ENCODE data around the gene BMPR1A. TPM values are rescaled to one million over a fixed set of nuclear protein-coding genes. Genes with fewer than 3 reads are reported as not detected.

The BMPR1A gene
- total RNA-seq, 2 experiments from 2014 or later = 8.9 to 11.7 TPM

DNA sequence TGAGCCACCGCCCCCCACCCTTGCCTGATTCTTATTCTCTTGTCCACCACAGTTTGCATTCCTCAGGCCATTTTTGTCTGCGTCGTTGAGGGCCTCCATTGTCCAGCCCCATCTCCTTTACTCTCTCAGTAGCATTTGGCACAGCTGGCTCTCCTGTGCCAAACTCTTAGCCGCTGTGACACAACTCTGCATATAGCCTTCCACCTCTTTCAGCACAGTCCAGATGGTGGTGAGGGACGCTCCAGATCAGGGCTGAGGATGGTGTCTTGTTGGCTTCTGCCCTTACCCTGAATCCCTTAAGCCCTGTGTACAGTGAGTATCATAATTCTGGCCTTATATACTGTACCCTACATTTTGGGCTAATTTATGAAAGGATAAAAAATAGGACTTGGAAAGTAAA is 45.6 kb downstream of the BMPR1A start:
- Mint-ChIP-seq H3K9me3 (no peaks in the 10 kb centered on the region), H3K27ac (no peak overlapping the region), H3K27me3 (no peaks in the 10 kb centered on the region), H3K36me3 (ENCODE audit: low read depth) (no peaks in the 10 kb centered on the region), H3K4me3 (no peak overlapping the region), H3K4me1 (peaks cover 14% of the 10 kb centered on the region)
- DNase-seq = no peak
- CTCF ChIA-PET = no interaction called here
- POLR2A ChIA-PET = no interaction called here

DNA sequence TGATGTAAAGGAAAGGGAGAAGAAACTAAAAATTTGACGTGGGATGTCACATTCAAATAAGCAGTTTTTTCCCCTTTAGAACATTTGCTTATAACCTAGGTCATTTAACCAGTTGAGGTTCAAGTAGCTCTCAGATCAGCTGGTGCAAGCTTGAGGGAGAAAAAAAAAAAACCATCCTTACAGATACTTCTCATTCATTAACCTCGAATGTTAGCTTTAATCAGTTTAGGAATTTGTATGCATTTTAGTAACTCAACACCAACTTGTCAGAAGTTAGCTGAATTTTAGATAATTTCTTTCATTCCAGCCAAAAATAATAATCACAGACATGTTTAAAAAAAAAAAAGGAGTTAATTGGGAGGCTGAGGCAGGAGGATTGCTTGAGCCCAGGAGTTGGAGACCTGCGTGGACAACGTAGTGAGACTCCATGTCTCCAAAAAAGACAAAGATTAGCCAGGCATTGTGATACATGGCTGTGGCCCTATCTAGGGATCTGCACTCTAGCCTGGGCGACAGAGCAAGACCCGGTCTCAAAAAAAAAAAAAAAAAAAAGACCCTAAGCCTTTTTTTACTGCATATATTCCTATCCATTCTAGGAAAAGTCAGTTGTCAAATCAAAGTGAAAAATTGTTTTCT is 46.2 kb downstream of the BMPR1A start:
- Mint-ChIP-seq H3K4me3 (no peak overlapping the region), H3K36me3 (ENCODE audit: low read depth) (no peaks in the 10 kb centered on the region), H3K27me3 (no peaks in the 10 kb centered on the region), H3K9me3 (no peaks in the 10 kb centered on the region), H3K4me1 (peaks cover 14% of the 10 kb centered on the region), H3K27ac (no peak overlapping the region)
- DNase-seq = no peak
- ChIA-PET POLR2A (no interaction called here), CTCF (interaction anchor here (0.6 kb wide), 2 partner anchors 19 to 110 kb away, joined by 3 read pairs; no protein-coding TSS in a partner anchor)

DNA sequence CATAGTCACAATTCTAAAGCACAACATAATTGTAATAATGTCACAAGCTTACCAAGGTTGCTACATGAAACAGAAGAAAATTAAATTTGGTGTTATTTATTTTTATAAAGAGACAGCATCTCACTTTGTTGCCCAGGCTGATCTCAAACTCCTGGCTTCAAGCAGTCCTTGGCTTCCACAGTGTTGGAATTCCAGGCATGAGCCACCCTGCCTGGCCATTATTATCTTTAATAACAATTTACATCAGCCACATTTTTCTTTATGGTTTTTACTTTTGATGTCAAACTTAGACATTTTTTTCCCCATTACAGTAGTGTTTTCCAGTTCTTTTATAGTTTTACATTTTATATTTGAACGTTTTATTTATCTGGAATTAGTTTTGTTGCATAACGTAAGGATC is 46.7 kb downstream of the BMPR1A start:
- no peaks in the 10 kb centered on the region for H3K36me3 Mint-ChIP-seq (ENCODE audit: low read depth)
- peaks cover 14% of the 10 kb centered on the region for H3K4me1 Mint-ChIP-seq
- no peaks in the 10 kb centered on the region for H3K27me3 Mint-ChIP-seq
- ChIA-PET CTCF (interaction anchor here (0.6 kb wide), 2 partner anchors 19 to 111 kb away, joined by 3 read pairs; no protein-coding TSS in a partner anchor), POLR2A (no interaction called here)
- DNase-seq = no peak
- H3K4me3 Mint-ChIP-seq = no peak overlapping the region
- no peaks in the 10 kb centered on the region for H3K9me3 Mint-ChIP-seq
- H3K27ac Mint-ChIP-seq = no peak overlapping the region

DNA sequence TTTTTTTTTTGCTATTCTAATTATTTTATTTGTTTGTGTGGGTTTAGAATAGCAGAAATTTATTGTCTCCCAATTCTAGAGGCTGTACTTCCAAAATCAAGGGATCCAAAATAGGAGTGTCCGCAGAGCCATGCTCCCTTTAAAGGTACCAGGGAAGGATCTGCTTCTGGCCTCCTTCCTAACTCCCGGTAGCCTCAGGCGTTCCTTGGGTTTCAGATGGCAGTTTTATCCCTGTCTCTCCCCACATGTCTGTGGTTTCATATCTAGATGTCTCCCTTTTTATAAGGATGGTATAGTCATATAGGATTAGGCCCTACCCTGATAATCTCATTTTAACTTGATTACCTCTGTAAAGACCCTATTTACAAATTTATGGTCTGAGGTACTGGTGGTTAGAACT is 48.4 kb downstream of the BMPR1A start:
- Mint-ChIP-seq H3K9me3 (no peaks in the 10 kb centered on the region), H3K27ac (no peak overlapping the region), H3K27me3 (no peaks in the 10 kb centered on the region), H3K4me3 (no peak overlapping the region), H3K36me3 (ENCODE audit: low read depth) (no peaks in the 10 kb centered on the region), H3K4me1 (no peaks in the 10 kb centered on the region)
- ChIA-PET POLR2A (interaction anchor here (0.7 kb wide), 1 partner anchor 1694 kb away, joined by 8 read pairs; no protein-coding TSS in a partner anchor), CTCF (interaction anchor here (0.6 kb wide), 1 partner anchor 1683 kb away, joined by 5 read pairs; no protein-coding TSS in a partner anchor)
- no peak for DNase-seq

DNA sequence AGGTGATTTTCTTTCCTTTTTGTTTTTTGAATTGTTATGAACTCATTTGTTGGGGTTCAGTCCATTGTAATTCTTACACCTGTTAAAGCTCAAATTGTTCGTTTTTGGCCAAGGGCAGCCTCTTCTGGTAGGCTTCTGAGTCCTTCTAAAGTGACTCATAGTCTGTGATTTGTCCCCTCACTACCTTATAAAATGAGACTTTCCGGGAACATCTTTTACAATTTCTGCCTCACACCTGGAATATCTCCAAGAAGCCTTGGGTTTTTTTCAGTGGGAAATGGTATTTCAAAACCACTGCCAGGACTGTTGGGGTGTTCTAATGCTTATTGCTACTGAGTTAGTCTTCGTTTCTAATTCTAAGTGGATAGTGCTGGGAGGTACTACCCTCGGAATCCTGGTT is 56.7 kb downstream of the BMPR1A start:
- ChIA-PET CTCF (no interaction called here), POLR2A (no interaction called here)
- H3K9me3 Mint-ChIP-seq = no peaks in the 10 kb centered on the region
- H3K27ac Mint-ChIP-seq = no peak overlapping the region
- no peak overlapping the region for H3K4me3 Mint-ChIP-seq
- no peaks in the 10 kb centered on the region for H3K27me3 Mint-ChIP-seq
- no peaks in the 10 kb centered on the region for H3K36me3 Mint-ChIP-seq (ENCODE audit: low read depth)
- DNase-seq = no peak
- no peaks in the 10 kb centered on the region for H3K4me1 Mint-ChIP-seq

DNA sequence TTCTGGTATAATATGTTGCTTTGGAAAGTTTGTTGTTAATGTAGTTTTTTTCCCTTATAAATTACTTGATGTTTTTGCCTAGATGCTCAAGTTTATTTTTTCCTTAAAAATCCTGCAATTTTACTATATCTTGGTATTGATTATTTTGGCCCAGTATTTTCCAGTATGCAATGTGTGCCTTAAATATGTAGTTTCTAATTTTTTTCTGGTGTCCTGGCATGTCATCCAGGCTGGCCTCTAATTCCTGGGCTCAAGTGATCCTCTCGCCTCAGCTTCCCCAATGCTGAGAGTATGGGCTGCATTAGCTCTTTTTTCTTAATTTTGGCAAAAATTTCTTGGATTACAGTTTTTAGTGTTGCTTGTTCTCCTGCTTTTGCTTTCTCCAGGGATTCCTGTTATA is 57.6 kb downstream of the BMPR1A start:
- ChIA-PET CTCF (no interaction called here), POLR2A (no interaction called here)
- Mint-ChIP-seq H3K4me3 (no peak overlapping the region), H3K27ac (no peak overlapping the region), H3K27me3 (no peaks in the 10 kb centered on the region), H3K4me1 (no peaks in the 10 kb centered on the region), H3K36me3 (ENCODE audit: low read depth) (no peaks in the 10 kb centered on the region), H3K9me3 (no peaks in the 10 kb centered on the region)
- no peak for DNase-seq

DNA sequence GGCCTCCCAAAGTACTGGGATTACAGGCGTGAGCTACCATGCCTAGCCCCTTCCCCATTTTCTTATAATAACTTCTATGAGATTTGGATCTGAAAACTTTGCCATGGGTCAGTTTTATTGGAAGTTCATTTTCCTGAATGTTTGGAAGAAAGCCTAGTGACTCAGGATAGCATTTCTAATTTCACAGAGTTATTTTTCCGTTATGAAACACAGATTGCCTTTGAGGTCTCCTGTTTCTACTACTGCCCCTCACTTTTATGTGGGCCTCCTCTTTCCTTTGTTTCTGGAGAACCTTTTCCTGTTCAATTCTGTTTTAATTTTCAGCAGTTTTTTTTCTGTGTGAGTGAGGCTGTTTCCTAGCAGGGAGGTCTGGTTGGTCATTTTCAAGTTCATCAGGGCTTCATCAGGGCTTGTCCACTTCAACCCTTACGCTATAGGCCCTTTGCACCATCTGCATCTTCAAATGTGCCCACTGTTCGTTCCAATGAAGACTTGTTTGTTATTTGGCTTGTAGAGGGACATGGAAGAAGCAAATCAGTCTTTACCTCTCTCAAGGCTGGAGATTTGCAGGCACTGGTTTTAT is 58.7 kb downstream of the BMPR1A start:
- H3K36me3 Mint-ChIP-seq (ENCODE audit: low read depth) = no peaks in the 10 kb centered on the region
- ChIA-PET CTCF (no interaction called here), POLR2A (no interaction called here)
- H3K4me3 Mint-ChIP-seq = no peak overlapping the region
- no peak for DNase-seq
- no peaks in the 10 kb centered on the region for H3K4me1 Mint-ChIP-seq
- H3K27ac Mint-ChIP-seq = no peak overlapping the region
- no peaks in the 10 kb centered on the region for H3K27me3 Mint-ChIP-seq
- no peaks in the 10 kb centered on the region for H3K9me3 Mint-ChIP-seq

DNA sequence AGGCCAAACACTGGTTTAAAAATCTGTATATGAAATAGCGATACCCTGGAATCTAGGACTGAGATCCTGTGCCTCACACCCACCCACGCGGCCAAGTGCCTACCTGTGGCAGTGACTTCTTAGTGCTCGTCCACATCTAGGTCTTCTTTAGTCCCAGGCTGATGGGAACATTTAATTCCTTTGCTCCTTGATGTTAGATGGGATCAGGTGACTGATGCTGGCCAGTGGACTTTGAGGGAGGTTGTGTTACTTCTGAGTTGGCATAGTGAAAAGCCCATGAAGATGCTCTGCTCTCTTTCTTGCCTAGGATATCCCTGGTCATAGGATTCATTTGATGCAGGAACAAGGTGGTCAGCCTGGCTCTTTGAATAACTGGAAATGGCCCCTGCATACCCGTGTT is 59.2 kb downstream of the BMPR1A start:
- no peak for DNase-seq
- Mint-ChIP-seq H3K4me3 (no peak overlapping the region), H3K27ac (no peak overlapping the region), H3K4me1 (no peaks in the 10 kb centered on the region), H3K9me3 (no peaks in the 10 kb centered on the region), H3K36me3 (ENCODE audit: low read depth) (no peaks in the 10 kb centered on the region), H3K27me3 (no peaks in the 10 kb centered on the region)
- CTCF ChIA-PET = no interaction called here
- POLR2A ChIA-PET = no interaction called here

DNA sequence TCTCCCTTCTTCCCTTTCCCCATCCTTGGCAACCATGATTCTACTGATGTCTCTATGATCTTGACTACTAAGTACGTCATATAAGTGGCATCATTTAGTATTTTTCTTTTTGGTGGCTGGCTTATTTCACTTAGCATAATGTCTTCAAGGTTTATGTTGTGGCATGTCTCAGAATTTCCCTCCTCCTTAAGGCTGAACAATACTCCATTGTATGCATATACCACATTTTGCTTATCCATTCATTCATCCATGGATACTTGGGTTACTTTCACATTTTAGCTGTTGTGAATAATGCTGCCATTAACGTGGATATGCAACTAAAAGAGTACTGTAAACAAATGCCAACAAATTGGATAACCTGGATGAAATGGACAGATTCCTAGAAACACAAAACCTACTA is 60.8 kb downstream of the BMPR1A start:
- no peaks in the 10 kb centered on the region for H3K36me3 Mint-ChIP-seq (ENCODE audit: low read depth)
- ChIA-PET POLR2A (interaction anchor here (0.5 kb wide), 1 partner anchor 64 kb away, joined by 3 read pairs; no protein-coding TSS in a partner anchor), CTCF (no interaction called here)
- no peaks in the 10 kb centered on the region for H3K4me1 Mint-ChIP-seq
- no peak overlapping the region for H3K27ac Mint-ChIP-seq
- no peak overlapping the region for H3K4me3 Mint-ChIP-seq
- DNase-seq = no peak
- H3K9me3 Mint-ChIP-seq = no peaks in the 10 kb centered on the region
- H3K27me3 Mint-ChIP-seq = no peaks in the 10 kb centered on the region

DNA sequence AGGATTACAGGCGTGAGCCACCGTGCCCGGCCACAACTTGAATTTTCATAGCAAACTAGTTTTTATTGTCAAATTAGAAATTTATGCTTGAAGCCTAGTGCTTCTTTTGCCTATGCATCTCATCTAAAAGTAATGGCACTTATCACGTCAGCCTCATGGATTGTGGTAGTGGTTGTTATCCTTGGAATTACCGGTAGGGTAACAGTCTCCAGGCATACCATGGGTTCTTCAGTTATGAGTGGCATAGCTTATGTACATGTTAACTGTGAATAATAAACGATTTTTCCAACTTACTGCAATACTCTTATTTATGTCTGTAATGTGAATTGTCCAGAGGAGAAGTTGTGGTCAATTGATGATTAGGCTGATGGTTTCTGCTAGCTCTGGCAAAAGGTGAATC is 63.1 kb downstream of the BMPR1A start:
- Mint-ChIP-seq H3K27ac (no peak overlapping the region), H3K36me3 (ENCODE audit: low read depth) (no peaks in the 10 kb centered on the region), H3K4me3 (no peak overlapping the region), H3K9me3 (no peaks in the 10 kb centered on the region), H3K27me3 (no peaks in the 10 kb centered on the region), H3K4me1 (no peaks in the 10 kb centered on the region)
- CTCF ChIA-PET = no interaction called here
- POLR2A ChIA-PET = no interaction called here
- no peak for DNase-seq

DNA sequence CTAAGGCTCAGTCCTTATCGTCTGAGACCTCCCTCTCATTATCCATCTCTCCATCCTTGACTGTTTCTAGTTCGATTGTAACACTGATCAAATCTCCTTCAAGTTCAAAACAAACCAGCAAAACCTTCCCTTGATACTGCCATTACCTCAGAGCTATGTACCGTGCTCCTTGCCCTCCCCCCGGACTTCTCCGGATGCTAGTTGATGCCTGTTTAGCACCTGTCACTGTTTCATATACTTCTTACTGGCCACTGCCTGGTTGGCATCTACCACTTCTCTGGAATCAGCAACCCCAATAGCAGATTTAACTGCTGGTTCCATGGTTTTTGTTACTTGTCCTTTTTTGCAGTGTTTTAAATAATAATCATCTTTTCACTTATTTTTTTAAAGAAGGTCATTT is 64.1 kb downstream of the BMPR1A start:
- POLR2A ChIA-PET = no interaction called here
- no peaks in the 10 kb centered on the region for H3K27me3 Mint-ChIP-seq
- no peaks in the 10 kb centered on the region for H3K9me3 Mint-ChIP-seq
- no peak for DNase-seq
- CTCF ChIA-PET = no interaction called here
- H3K36me3 Mint-ChIP-seq (ENCODE audit: low read depth) = no peaks in the 10 kb centered on the region
- H3K4me1 Mint-ChIP-seq = no peaks in the 10 kb centered on the region
- H3K4me3 Mint-ChIP-seq = no peak overlapping the region
- no peak overlapping the region for H3K27ac Mint-ChIP-seq

DNA sequence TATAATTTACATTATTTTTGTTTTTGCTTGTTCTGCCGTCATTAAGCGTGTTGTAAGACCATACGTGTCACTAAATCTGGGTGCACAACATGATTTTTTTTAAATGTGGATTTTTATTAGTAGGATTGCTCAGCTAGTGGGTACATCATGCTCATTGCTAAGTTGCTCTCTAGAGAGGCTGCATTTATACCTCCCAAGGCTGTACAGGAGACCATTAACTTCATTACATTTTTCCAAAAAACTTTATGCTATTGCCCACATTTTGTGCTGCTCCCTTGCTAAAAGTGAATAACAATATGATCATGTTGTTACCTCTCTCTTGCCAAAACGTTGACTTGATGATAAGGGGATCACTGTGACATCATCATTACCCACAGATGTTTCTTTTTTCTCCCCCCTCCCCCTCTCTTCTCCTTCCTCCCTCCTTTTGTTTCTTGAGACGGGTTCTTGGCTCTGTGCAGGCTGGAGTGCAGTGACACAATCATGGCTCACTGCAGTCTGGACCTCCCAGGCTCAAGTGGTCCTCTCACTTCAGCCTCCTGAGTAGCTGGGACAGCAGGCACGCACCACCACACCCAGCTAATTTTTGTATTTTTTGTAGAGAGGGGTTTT is 65.1 kb downstream of the BMPR1A start:
- ChIA-PET CTCF (interaction anchor here (0.6 kb wide), 1 partner anchor 18 kb away, joined by 3 read pairs; no protein-coding TSS in a partner anchor), POLR2A (no interaction called here)
- Mint-ChIP-seq H3K36me3 (ENCODE audit: low read depth) (no peaks in the 10 kb centered on the region), H3K4me3 (no peak overlapping the region), H3K4me1 (no peaks in the 10 kb centered on the region), H3K9me3 (no peaks in the 10 kb centered on the region), H3K27me3 (peaks cover 2% of the 10 kb centered on the region), H3K27ac (no peak overlapping the region)
- DNase-seq = no peak

DNA sequence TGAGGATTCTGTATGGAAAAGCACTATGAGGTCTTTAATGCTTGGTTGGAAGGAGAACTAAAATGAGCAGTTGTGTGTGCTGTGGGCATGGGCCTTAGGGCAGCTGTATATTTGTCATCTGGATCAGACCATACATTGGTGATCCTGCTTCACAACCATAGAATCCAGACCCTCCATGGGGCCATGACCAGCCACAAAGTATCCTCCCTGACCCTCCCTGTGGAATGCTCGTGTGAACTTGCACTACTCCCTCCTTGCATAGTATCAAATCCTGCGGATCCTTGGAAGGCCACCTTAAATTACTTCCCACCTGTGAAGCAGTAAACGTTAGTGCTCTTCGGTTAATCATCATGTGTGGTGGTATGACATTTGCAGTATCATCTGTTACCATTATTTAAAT is 67.1 kb downstream of the BMPR1A start:
- DNase-seq = no peak

DNA sequence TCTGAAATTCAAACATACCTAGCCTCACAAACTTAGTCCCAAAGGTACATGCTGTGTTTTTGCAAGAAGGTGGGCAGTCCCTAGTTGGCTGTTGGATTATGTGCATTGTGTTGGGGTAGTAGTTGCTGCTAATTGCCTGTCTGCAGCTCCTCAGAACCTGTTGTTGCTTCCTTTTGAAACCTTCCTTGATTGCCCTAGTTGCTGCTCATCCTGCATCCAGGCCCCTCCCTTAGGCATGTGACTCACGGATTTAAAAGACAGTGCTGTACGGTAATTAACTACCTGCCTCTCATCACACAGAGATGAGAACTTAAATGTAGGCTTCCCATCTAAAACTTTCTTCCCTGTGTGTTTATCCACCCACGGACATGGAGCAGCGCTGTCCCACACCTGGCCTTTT is 67.7 kb downstream of the BMPR1A start:
- H3K27me3 Mint-ChIP-seq = peaks cover 2% of the 10 kb centered on the region
- no peak overlapping the region for H3K4me3 Mint-ChIP-seq
- no peak for DNase-seq
- H3K9me3 Mint-ChIP-seq = no peaks in the 10 kb centered on the region
- H3K27ac Mint-ChIP-seq = no peak overlapping the region
- no peaks in the 10 kb centered on the region for H3K36me3 Mint-ChIP-seq (ENCODE audit: low read depth)
- H3K4me1 Mint-ChIP-seq = no peaks in the 10 kb centered on the region
- POLR2A ChIA-PET = no interaction called here
- CTCF ChIA-PET = no interaction called here

More for the DNA sequence above, 67.1 kb downstream of the BMPR1A start:
- H3K36me3 Mint-ChIP-seq (ENCODE audit: low read depth) = no peaks in the 10 kb centered on the region
- no peak overlapping the region for H3K4me3 Mint-ChIP-seq
- no peak overlapping the region for H3K27ac Mint-ChIP-seq
- no peaks in the 10 kb centered on the region for H3K9me3 Mint-ChIP-seq
- POLR2A ChIA-PET = no interaction called here
- CTCF ChIA-PET = no interaction called here
- H3K27me3 Mint-ChIP-seq = peaks cover 2% of the 10 kb centered on the region
- H3K4me1 Mint-ChIP-seq = no peaks in the 10 kb centered on the region
